CD4-positive, alpha-beta T cell treated with Interleukin-6 for 4 hours (primary cell): ENCODE results near the gene HSPA1L.
A peak's percentile ranks its signal among the peaks of the same experiment; 100 is the strongest.
"Not testable (repeated sequence)": the region's sequence is repeated elsewhere in the genome, so short reads cannot be mapped to it uniquely, and the experiment has no call there.

Experiments
- DNase-seq: peaks from one replicate; pipeline ENCODE4 v3.0.0-alpha.2; 2020; ENCODE audit warnings: mixed read lengths

HSPA1L gene

GRCh38 chr6:31815025-31815838 is at the start of gene HSPA1L, which contains the start of gene HSPA1A:
Gene HSPA1L, minus strand, starts transcription at chr6:31815283. Its CDS starts 3,311 bp downstream, at chr6:31811972.
Gene HSPA1A, plus strand, starts transcription at chr6:31815543. Its CDS starts 214 bp downstream, at chr6:31815757.
- peak; percentile 75 for DNase-seq

DNA sequence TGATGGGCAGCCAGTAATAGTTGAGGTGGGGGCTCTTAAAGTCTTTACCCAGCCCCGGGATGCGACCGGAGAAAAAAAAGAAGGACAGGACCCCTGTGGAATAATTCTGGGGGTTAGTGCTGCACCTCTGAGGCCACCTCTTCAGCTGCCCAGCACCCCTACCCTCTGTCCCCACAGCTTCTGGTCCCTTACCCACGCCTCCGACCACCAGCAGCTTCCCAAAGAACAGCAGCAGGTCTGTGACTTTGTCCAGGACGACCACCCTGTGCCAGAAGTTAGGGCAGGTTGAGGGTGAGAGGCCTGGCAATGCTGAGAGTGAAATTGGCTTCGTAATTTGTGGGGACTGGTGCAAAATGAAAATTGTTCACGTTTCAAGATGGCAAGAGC is 49.7 kb upstream of the HSPA1L start:
- DNase-seq, result no peak

- not testable (repeated sequence) for DNase-seq
Measured at GRCh38 chr6:31864123-31864562, 49.1 kb upstream of the HSPA1L start.

DNA sequence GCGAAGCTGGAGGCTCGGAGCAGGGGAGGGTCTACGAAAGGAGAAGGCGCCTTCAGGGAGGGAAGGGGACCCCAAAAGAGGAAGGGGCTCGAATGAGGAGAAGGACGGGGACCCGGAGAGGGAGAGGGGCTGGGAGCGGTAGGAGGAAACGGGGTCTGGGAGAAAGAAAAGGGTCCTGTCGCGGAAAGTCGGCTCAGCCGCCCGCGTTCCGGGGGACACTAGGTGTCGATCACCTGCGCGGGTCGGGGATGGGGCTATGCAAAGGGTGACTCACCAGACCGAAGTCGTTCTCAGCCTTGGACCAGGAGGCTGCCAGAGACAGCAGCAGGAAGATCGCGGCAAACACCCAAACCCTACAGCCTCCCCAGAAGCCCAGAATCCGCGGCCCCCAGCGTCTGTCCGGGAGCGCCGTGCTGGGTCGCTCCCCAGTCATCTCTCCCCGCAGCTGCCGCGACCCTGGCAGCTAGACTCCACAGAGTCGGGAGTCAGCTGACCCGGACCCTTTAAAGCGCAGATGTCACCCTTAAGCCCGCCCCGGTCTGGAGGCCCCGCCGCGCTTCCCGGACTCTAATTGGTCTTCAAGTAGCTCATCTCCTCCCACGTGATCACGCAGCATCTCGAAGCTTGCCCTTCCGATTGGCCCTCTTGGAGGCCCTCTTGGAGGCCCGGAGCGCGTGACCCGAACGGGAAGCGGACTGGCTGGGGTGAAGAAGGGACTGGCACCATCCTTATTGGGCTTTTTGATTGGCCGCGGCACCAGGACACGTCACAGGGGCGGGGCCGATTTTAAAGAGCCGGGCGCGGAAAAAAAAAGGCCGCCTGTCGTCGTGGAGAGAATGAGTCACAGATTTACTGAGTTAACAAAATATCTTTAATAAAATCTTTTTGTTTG is 47.5 kb upstream of the HSPA1L start, which contains the start of gene NEU1:
Gene NEU1 (minus strand): TSS at position 478 of the 892 bp plus-strand sequence. CDS start 45 bp downstream, at position 433.
- DNase-seq, result peak; percentile 99

DNA sequence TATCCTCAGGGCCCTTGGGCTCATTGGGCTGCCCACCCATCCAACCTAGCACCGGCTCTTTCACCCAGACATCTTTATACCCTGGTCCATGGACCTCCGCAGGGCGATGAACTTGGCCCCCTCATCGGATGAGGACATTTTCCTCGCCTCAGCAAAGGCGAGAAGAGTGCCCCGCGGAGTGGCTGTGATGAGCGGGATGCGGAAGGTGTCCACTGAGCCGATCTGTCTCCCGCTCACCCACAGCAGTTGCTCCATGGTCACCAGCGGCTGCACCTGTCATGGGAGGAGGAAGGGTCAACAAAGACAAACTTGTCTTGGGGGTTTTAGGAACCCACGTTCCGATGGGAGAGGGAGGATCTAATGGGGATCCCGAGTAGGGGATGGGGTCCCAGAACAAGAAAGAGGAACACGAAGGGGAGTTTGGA is 46.8 kb upstream of the HSPA1L start:
- no peak for DNase-seq

DNA sequence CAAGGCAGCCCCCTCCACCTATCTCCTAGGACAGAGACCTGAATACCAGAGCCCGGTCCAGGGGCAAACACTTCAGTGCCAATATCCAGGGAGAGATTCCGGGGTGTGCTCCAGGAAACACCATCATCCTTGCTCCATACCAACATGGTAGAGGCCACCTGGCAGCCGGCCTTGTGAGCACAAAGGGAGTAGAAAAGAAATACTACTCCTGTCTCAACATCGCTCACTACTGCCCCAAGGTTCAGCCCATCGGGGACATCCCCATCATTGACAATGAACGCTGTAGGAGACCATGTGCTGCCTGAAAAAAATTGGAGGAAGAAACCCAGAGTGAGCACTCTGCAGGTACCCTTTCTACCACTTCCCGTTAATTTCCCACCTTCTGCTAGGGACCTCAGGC is 46.1 kb upstream of the HSPA1L start:
- DNase-seq, result no peak

DNA sequence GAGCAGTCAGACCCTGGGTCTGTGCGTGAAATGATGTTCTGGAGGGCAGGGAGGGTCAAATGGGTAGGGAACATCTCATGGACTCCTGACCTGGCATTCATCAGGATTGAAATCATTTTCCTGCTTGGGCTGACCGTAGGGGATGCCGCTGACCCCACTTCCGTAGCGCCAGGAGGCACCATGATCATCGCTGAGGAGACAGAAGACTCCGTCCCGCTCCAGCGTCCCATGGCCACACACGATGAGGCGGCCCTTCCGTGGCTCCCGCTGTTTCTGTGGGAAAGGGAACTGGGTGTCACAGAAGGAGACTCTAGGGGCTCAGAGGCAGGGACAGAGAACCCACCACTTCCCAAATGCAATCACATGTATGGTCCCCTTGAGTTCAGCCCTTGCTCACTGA is 45.3 kb upstream of the HSPA1L start:
- DNase-seq, result no peak

GRCh38 chr6:31859923-31860322 is 44.8 kb upstream of the HSPA1L start:
- DNase-seq, result no peak

- no peak for DNase-seq
Measured at GRCh38 chr6:31858707-31859106, 43.6 kb upstream of the HSPA1L start.

- not testable (repeated sequence) for DNase-seq
Measured at GRCh38 chr6:31857774-31858173, 42.7 kb upstream of the HSPA1L start.

DNA sequence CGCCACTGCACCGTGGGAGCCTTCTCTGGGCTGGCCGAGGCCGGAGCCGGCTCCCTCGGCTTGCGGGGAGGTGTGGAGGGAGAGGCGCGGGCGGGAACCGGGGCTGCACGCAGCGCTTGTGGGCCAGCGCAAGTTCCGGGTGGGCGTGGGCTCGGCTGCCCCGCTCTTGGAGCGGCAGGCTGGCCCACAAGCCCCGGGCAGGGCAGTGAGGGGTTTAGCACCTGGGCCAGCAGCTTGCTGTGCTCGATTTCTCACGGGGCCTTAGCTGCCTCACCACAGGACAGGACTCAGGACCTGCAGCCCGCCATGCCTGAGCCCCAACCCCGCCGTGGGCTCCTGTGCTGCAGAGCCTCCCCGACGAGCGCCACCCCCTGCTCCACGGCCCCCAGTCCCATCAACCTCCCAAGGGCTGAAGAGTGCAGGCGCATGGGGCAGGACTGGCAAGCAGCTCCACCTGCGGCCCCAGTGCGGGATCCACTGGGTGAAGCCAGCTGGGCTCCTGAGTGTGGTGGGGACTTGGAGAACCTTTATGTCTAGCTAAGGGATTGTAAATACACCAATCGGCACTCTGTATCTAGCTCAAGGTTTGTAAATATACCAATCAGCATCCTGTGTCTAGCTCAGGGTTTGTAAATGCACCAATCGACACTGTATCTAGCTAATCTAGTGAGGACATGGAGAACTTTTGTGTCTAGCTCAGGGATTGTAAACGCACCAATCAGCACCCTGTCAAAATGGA is 37.1 kb upstream of the HSPA1L start:
- DNase-seq, result not testable (repeated sequence)

DNA sequence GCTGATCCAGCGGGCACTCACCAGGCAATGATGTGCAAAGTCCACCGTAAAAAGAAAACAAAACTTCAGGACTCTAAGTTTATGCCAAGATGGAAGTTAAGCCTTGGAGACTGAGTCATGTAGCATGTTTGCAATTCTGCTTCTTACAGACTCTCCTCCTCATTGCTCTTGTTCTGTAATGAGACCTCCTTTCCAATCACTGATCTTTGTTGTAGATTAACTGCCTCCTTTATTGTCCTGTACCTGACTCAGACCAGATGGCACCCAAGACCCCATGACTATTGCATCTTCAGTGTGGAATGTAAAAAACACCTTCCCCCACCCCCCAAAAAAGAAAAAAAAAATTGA is 36.4 kb upstream of the HSPA1L start:
- no peak for DNase-seq

DNA sequence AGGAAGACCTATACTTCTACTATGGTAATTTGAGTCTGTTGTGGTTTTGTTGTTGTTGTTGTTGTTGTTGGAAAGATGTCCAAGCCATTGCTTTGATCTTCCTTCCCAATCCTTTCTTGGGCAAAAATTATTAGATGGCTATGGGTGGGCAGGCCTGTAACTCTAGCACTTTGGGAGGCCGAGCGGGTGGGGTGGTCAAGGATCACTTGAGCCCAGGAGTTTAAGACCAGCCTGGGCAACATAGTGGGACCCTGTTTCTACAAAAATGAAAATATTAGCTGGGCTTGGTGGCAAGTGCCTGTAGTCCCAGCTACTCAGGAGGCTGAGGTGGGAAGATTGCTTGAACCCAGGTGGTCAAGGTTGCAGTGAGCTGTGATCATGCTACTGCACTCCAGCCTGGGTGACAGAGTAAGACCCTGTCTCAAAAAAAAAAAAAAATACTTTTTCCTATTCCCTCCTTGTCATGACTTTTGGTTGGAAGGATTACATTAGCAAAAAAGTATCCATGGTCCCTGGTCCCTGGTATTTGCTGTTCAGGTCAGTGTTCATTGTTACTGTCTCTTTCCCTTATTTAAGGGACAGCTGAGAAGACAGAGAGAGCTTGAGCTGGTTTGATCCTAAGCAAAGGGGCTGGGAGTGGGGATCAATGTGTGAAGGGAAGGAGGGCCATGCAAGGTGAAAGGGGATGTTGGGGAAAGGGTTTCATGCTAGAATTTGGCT is 35.8 kb upstream of the HSPA1L start:
- no peak for DNase-seq

GRCh38 chr6:31847276-31847978 is 32.3 kb upstream of the HSPA1L start:
- no peak for DNase-seq

DNA sequence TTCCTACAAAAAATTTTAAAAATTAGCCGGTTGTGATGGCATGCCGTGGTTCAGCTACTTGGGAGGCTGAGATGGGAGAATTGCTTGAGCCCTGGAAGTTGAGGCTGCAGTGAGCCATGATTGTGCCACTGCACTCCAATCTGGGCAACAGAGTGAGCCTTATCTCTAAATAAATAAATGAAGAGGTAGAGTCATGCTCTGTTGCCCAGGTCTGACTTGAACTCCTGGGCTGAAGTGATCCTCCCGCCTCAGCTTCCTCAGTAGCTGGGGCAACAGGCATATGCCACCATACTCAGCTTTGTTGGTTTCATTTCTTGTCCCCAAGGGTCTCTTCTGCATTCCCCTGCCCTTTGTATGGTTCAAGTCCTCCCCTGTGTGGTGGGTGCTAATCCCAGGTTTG is 29.4 kb upstream of the HSPA1L start:
- DNase-seq, result no peak

DNA sequence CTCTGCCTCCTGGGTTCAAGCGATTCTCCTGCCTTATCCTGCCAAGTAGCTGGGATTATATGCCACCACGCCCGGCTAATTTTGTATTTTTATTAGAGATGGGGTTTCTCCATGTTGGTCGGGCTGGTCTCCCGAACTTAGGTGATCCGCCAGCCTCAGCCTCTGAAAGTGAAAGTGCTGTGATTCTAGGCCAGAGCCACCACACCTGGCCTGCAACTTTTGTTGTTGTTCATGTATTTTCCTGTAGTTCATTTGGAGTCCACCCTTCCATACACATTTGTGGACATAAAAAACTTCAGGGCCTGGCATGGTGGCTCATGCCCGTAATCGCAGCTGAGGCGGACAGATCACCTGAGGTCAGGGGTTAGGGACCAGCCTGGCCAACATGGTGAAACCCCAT is 27.0 kb upstream of the HSPA1L start:
- DNase-seq, result no peak

- not testable (repeated sequence) for DNase-seq
Measured at GRCh38 chr6:31839779-31840126, 24.7 kb upstream of the HSPA1L start.

- DNase-seq, result no peak
Measured at GRCh38 chr6:31838968-31839367, 23.9 kb upstream of the HSPA1L start.

GRCh38 chr6:31838114-31838553 is 23.1 kb upstream of the HSPA1L start:
- DNase-seq, result not testable (repeated sequence)

- DNase-seq, result peak; percentile 10
Measured at GRCh38 chr6:31837369-31838113, 22.5 kb upstream of the HSPA1L start.
